GM18519 (cell line): Measurements from ENCODE around the gene CERCAM.
"Not testable (repeated sequence)": the region's sequence is repeated elsewhere in the genome, so short reads cannot be mapped to it uniquely, and the experiment has no call there.

Experiments used
- ATAC-seq: cut with Tn5 transposase; IDR thresholded peaks from one replicate; pipeline ENCODE4 v1.9.1; 2021; ENCODE audit warnings: mild to moderate bottlenecking, moderate library complexity; ENCODE audit not compliant: unreplicated experiment, low FRiP score

CERCAM gene

GRCh38 chr9:128392302-128393144 lies 28.1 kb upstream of the CERCAM start:
- ATAC-seq: no peak

DNA sequence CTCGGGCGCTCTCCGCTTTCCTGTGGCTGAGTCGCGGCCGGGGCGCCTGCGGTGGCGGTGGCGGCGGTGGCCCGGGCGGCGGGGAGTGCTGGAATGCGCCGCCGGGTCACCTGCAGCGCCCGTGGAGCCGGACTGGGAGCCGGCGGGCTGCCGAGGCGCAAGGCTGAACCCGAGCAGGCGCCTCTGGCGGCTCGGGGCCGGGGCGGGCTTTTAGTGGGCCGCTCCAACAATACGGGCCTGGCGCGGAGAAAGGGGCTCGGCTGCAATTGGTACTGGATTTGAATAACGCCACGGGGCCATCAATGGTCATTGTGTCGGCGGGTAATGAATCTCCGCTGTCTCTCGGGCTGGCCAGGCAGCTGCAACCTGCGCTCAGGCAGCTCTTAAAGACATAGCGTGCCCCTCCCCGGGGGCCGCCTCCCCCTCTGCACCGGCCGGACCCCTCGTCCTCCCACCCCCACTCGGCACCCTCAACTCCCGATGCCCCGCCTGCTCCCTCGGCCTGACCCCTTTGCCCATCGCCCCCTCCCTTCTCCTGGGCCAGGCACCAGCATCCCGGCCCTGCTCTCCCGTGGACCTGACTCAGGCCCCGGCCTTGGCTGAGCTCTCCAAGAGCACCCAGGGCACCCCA lies 27.4 kb upstream of the CERCAM start:
- no peak for ATAC-seq

DNA sequence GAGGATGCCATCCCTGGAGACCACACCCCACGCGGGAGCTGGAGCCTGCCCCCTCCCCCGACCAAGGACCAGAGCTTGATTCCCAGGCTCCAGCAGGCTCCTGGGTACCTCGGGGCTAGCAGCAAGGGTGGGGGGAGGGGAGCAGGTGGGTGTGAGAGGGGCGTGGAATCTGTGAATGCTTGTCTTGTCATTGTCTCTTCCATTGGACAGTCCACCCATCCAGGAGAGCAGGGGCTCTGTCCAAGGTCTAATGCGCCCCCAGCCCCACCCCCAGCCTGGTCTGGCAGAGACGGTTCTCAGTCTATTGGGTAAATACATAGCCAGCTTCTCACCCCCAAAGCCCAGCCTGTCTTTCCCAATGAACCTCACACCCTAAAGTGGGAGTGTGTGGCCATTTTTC lies 26.7 kb upstream of the CERCAM start:
- no peak for ATAC-seq

- no peak for ATAC-seq
These were observed 26.1 kb upstream of the CERCAM start for GRCh38 chr9:128394379-128395168.

DNA sequence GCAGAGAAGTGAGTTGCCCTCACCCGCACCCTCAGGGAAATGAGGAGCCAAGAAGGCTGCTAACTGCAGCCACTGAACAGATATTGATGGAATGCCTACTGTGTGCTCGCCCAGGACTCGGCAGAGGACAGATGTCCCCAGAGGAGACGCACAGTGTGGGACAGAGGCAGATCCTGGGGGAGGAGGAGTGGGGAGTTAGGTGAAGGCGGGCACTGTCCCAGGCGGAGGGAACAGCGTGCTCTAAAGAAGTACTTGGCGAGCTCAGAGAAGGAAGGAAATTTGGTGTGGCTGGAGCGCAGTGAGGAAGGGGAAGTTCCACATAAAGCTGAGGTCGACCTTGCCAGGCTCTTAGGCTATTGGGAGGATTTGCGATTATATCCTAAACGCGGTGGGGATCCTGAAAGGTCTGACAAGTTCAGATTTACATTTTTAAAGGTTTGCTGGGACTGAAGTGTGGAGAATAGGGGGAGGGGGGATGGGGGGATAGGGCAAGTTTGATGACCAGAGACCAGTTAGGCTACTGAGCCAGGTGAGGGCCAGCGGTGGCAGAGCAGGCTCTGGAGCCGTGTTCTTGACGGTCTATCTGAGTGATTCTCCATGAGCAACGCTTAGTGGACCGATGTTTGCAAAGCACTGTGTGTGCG lies 23.6 kb upstream of the CERCAM start:
- no peak for ATAC-seq

- ATAC-seq: no peak
These were observed 22.8 kb upstream of the CERCAM start for GRCh38 chr9:128397831-128398230.

DNA sequence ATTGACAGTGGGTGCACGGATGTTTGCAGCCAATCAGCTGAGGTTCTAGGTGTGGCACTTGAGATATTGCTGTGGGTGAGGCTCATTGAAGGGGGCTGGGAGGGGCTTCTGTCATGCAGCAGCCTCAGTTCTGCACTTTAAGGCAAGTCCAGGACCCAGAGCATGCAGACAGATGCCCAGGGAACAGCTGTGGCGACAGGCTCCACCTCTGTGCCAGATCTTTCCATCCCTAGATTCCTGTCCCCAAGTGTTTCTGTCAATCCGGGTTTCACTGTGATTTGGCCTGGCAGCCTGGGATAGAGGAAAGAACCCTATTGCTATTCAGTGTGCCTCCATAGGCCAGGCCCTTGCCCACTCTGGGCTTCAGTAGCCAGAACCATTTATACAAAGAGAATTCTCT lies 20.8 kb upstream of the CERCAM start:
- no peak for ATAC-seq

GRCh38 chr9:128404560-128404959 lies 16.1 kb upstream of the CERCAM start:
- no peak for ATAC-seq

DNA sequence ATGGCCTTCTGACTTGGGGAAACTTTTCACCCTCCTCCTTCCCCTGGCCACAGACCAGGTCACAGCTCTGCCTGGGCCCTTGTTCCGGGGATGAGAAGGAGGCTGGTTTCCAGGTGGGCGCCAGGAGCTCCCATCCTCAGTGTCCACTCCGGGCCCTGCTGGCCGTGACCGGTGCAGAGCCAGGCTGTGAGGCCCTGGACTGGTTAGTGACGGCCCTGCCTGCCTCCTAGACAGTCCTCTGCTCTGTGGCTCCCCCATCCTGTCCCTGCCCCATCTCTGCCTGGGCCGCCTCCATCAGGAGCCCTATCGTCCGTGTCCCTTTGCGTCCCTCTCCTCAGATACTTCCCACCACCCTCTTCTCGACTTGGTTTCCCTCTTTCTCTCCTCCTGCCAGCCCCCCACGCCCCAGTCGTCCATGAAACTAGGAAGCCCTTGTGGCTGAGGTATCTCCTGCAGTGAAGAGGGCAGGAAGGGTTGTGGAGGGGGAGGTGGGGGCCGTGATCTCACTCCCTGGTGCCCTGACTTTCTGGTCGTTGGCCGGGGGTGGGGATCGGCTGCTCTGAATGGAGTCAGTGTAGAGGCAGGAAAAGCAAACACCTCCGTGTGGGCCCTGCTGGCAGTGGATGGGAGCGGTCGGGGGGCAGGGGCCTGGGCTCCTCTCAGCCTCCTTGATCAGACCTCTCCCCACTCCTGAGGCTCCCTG lies 15.4 kb upstream of the CERCAM start:
- no peak for ATAC-seq

- ATAC-seq: no peak
These were observed 14.9 kb upstream of the CERCAM start for GRCh38 chr9:128405780-128406171.

GRCh38 chr9:128406848-128407391 lies 13.7 kb upstream of the CERCAM start:
- no peak for ATAC-seq

GRCh38 chr9:128408963-128409431 lies 11.7 kb upstream of the CERCAM start:
- no peak for ATAC-seq

- ATAC-seq: no peak
These were observed 11.2 kb upstream of the CERCAM start for GRCh38 chr9:128409450-128409849.

GRCh38 chr9:128409978-128410377 lies 10.7 kb upstream of the CERCAM start:
- no peak for ATAC-seq

GRCh38 chr9:128411364-128412119 lies 9.1 kb upstream of the CERCAM start:
- no peak for ATAC-seq

DNA sequence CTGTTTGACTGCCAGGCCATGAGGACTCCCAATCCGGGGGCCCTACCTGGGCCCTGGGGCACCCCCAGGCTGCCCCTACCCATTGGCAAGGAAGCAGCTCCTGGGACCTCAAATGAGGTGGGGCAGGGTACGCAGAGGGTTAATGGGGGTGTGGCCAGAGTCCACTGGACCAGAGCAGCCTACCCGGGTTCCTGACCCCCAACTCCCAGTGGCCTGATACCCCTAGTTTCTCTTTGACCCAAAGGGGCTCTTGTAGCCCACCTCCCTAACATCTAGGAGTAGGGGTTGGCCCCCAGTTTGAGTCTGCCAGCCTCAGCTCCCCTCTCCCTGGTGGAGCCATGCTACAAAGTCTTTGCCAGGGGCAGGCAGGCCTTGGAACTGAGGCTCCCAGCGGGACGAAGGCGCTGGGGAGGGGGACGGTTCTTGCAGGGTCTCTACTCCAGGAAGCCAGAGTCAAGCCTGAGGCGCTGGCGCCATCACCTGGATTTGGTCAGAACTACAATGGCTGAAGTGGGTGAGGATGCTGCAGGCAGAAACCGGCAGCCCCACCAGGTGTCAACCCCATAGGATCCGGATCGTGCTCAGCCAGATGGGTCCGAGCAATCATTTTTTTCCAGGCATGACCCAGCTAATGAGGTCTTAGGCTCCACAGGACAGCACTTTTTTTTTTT lies 8.4 kb upstream of the CERCAM start:
- no peak for ATAC-seq

GRCh38 chr9:128413728-128414127 lies 6.9 kb upstream of the CERCAM start:
- ATAC-seq: not testable (repeated sequence)

- no peak for ATAC-seq
These were observed 6.2 kb upstream of the CERCAM start for GRCh38 chr9:128414461-128414860.

GRCh38 chr9:128415281-128415680 lies 5.4 kb upstream of the CERCAM start:
- no peak for ATAC-seq
